ENCODE measurements around the gene PREX1.

The PREX1 gene

GRCh38 chr20:48694381-48694865 lies 133.4 kb downstream of the PREX1 start:
- no peak for DNase-seq

- no peak for DNase-seq
Measured at GRCh38 chr20:48691523-48691922, 136.3 kb downstream of the PREX1 start.

GRCh38 chr20:48690888-48691287 lies 136.9 kb downstream of the PREX1 start:
- no peak for DNase-seq

GRCh38 chr20:48689874-48690571 lies 137.8 kb downstream of the PREX1 start:
- no peak for DNase-seq

- DNase-seq: no peak
Measured at GRCh38 chr20:48689388-48689787, 138.4 kb downstream of the PREX1 start.

- no peak for DNase-seq
Measured at GRCh38 chr20:48688579-48688978, 139.2 kb downstream of the PREX1 start.

GRCh38 chr20:48687117-48687800 lies 140.5 kb downstream of the PREX1 start:
- no peak for DNase-seq

GRCh38 chr20:48686238-48687116 lies 141.3 kb downstream of the PREX1 start:
- no peak for DNase-seq

- no peak for DNase-seq
Measured at GRCh38 chr20:48685300-48685699, 142.5 kb downstream of the PREX1 start.

- no peak for DNase-seq
Measured at GRCh38 chr20:48684501-48685041, 143.2 kb downstream of the PREX1 start.

- DNase-seq: no peak
Measured at GRCh38 chr20:48683467-48684175, 144.2 kb downstream of the PREX1 start.

- DNase-seq: peak; percentile 97
Measured at GRCh38 chr20:48682529-48683363, 145.1 kb downstream of the PREX1 start.

- no peak for DNase-seq
Measured at GRCh38 chr20:48681873-48682426, 145.8 kb downstream of the PREX1 start.

GRCh38 chr20:48681201-48681872 lies 146.5 kb downstream of the PREX1 start:
- DNase-seq: no peak

- no peak for DNase-seq
Measured at GRCh38 chr20:48680650-48681049, 147.1 kb downstream of the PREX1 start.

GRCh38 chr20:48679599-48679998 lies 148.2 kb downstream of the PREX1 start:
- DNase-seq: no peak

GRCh38 chr20:48679011-48679410 lies 148.8 kb downstream of the PREX1 start:
- no peak for DNase-seq

- no peak for DNase-seq
Measured at GRCh38 chr20:48678421-48678820, 149.4 kb downstream of the PREX1 start.

- DNase-seq: no peak
Measured at GRCh38 chr20:48676795-48677460, 150.9 kb downstream of the PREX1 start.

GRCh38 chr20:48676125-48676524 lies 151.7 kb downstream of the PREX1 start:
- no peak for DNase-seq

Measured in NCI-H1092 (cell line).